Activated B cell treated with CpG ODN at 0.5 μM for 24 hours (primary cell): ENCODE results near the gene ALDH1A2. TPM values are rescaled to one million over a fixed set of nuclear protein-coding genes. Genes with fewer than 3 reads are reported as not detected.

Experiments used
- ATAC-seq: fragments of 200-7000 bp; cut with Tn5 transposase; one replicate; pipeline ENCODE4 v1.10.0; 2021; ENCODE audit warnings: low read depth, mild to moderate bottlenecking, moderate library complexity
- CTCF ChIA-PET: fragments of 350-600 bp; sonication (Branson Sonifier 250); formaldehyde crosslinking; loops from one replicate; lab custom pipeline; 2021; ENCODE audit warnings: antibody characterized with exemption; lab: Charles Lee
- POLR2A ChIA-PET: fragments of 350-600 bp; sonication (Branson Sonifier 250); formaldehyde crosslinking; loops from one replicate; lab custom pipeline; 2021; ENCODE audit warnings: antibody characterized with exemption; lab: Charles Lee
- DNase-seq: peaks from one replicate; pipeline ENCODE4 v3.0.0; 2022
- H3K27ac Mint-ChIP-seq: one replicate; pipeline ENCODE4 v1.8.0; 2020; ENCODE audit warnings: mixed read lengths
- H3K27me3 Mint-ChIP-seq: one replicate; pipeline ENCODE4 v1.8.0; 2021; ENCODE audit warnings: mixed read lengths
- H3K36me3 Mint-ChIP-seq: one replicate; pipeline ENCODE4 v1.8.0; 2021; ENCODE audit warnings: low read depth, mixed read lengths
- H3K4me1 Mint-ChIP-seq: one replicate; pipeline ENCODE4 v1.8.0; 2021; ENCODE audit warnings: mixed read lengths
- H3K4me3 Mint-ChIP-seq: one replicate; pipeline ENCODE4 v1.8.0; 2020; ENCODE audit warnings: mild to moderate bottlenecking, mixed read lengths
- H3K9me3 Mint-ChIP-seq: one replicate; pipeline ENCODE4 v1.8.0; 2020; ENCODE audit warnings: mixed read lengths
- intact Hi-C: fragments of 100-400 bp; cut with micrococcal nuclease; formaldehyde crosslinking; loops from one replicate; pipeline ENCODE4 v1.15.1; 2024
- total RNA-seq: library from RNA; stranded (reverse); gene quantifications from 2 replicates; pipeline ENCODE4 v1.2.3, GENCODE V29; 2022
- TF ChIP-seq, protein P1 (sequence below): fragments of 200-600 bp; IDR thresholded peaks from one replicate; pipeline ENCODE4 v1.8.0; 2022; ENCODE audit warnings: antibody characterized with exemption, mild to moderate bottlenecking

The ALDH1A2 gene
- total RNA-seq, 1 donor from 2014 or later, result not detected

DNA sequence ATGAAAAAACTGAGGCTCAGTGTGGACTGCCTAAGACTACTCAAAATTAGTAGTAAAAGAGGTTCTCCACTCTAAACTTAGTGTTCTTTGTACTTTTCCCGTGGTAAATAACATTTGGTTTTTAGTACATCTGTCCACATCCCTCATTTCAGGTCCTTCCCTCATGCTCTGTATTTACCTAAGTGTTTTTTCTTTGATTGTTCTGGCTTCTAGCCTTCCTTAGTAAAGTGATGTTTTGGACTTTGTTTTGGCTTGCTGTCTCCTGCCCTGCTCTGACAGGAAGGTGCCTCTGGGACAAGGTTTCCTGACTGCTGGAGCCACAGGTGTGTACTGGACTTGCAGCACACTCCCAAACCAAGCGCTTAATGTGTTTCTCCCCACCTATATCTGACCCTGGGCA lies 29.9 kb upstream of the ALDH1A2 start:
- ATAC-seq, result no peak
- Mint-ChIP-seq H3K9me3 (peaks cover 2% of the 10 kb centered on the region), H3K27me3 (peaks cover 1% of the 10 kb centered on the region), H3K36me3 (no peaks in the 10 kb centered on the region), H3K4me1 (no peaks in the 10 kb centered on the region), H3K4me3 (no peak overlapping the region), H3K27ac (no peak overlapping the region)
- ChIA-PET POLR2A (no interaction called here), CTCF (no interaction called here)
- DNase-seq, result no peak
- intact Hi-C loops, result no loop called here
- TF ChIP-seq, protein P1, sequence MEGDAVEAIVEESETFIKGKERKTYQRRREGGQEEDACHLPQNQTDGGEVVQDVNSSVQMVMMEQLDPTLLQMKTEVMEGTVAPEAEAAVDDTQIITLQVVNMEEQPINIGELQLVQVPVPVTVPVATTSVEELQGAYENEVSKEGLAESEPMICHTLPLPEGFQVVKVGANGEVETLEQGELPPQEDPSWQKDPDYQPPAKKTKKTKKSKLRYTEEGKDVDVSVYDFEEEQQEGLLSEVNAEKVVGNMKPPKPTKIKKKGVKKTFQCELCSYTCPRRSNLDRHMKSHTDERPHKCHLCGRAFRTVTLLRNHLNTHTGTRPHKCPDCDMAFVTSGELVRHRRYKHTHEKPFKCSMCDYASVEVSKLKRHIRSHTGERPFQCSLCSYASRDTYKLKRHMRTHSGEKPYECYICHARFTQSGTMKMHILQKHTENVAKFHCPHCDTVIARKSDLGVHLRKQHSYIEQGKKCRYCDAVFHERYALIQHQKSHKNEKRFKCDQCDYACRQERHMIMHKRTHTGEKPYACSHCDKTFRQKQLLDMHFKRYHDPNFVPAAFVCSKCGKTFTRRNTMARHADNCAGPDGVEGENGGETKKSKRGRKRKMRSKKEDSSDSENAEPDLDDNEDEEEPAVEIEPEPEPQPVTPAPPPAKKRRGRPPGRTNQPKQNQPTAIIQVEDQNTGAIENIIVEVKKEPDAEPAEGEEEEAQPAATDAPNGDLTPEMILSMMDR, result no peak

DNA sequence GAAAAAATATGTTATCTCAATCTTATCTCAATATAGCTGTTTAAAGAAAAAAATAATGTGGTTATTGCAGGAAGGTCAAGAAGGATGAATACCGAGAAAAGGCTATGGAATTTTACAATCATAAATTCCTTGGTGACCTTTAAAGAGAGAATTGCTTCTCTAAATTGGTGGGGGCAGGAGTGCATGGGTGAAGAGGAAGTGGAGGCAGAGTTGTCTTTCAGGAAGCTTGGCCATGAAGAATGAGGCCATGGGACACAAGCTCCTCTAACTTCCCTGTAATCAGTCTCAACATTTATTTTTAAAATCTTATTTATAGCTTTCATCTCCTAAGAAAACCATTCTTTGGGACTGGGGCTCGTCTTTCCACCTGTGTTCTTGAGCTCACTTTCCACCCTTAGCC lies 22.4 kb upstream of the ALDH1A2 start:
- peaks cover 3% of the 10 kb centered on the region for H3K9me3 Mint-ChIP-seq
- H3K27me3 Mint-ChIP-seq, result peaks cover 30% of the 10 kb centered on the region
- no peaks in the 10 kb centered on the region for H3K4me1 Mint-ChIP-seq
- H3K4me3 Mint-ChIP-seq, result no peak overlapping the region
- POLR2A ChIA-PET, result no interaction called here
- TF ChIP-seq, protein P1, result no peak
- no peaks in the 10 kb centered on the region for H3K36me3 Mint-ChIP-seq
- intact Hi-C loops, result no loop called here
- CTCF ChIA-PET, result interaction anchor here (1.0 kb wide), 1 partner anchor 18 kb away, joined by 3 read pairs; no protein-coding TSS in a partner anchor
- no peak for DNase-seq
- H3K27ac Mint-ChIP-seq, result no peak overlapping the region
- ATAC-seq, result no peak

DNA sequence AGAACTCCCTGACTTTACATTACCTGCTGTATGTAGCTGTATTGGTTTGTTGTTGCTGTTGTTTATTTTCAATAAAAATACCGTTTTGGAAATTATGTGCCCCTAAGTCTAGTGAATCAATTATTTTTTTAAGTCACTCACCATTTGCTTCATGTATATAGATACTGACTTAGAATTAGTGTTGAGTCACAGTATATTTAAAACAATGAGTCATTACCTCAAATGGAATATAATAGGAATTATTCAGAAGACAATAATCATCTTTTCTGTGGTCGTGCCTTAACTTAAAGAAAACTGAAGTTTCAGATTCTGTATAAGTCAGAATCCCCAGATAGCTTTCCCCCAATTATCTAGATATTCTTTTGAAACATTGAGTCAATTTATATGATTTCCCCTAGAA lies 21.0 kb upstream of the ALDH1A2 start:
- Mint-ChIP-seq H3K4me3 (no peak overlapping the region), H3K9me3 (peaks cover 3% of the 10 kb centered on the region), H3K4me1 (no peaks in the 10 kb centered on the region), H3K36me3 (no peaks in the 10 kb centered on the region), H3K27ac (no peak overlapping the region), H3K27me3 (peaks cover 30% of the 10 kb centered on the region)
- POLR2A ChIA-PET, result no interaction called here
- CTCF ChIA-PET, result no interaction called here
- no peak for ATAC-seq
- TF ChIP-seq, protein P1, result no peak
- no peak for DNase-seq
- intact Hi-C loops, result no loop called here

DNA sequence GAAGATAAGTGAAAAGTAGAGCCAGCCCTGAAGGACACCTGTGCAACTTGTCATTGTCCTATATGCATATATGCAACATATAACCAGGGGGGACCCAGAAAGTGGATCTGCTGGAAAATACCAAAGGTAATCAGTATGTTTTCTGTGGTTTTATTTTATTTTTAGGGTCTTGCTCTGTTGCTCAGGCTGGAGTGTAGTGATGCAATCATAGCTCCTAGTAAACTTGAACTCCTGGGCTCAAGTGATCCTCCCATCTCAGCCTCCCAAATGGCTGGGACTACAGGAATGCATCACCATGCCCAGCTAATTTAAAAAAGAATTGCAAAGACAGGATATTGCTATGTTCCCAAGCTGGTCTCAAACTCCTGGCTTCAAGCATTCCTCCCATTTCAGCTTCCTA lies 18.0 kb upstream of the ALDH1A2 start:
- ChIA-PET CTCF (no interaction called here), POLR2A (no interaction called here)
- Mint-ChIP-seq H3K4me3 (no peak overlapping the region), H3K27ac (no peak overlapping the region), H3K9me3 (no peaks in the 10 kb centered on the region), H3K36me3 (no peaks in the 10 kb centered on the region), H3K4me1 (no peaks in the 10 kb centered on the region), H3K27me3 (peaks cover 29% of the 10 kb centered on the region)
- DNase-seq (no peak), ATAC-seq (no peak)
- TF ChIP-seq, protein P1, result no peak
- intact Hi-C loops, result no loop called here

DNA sequence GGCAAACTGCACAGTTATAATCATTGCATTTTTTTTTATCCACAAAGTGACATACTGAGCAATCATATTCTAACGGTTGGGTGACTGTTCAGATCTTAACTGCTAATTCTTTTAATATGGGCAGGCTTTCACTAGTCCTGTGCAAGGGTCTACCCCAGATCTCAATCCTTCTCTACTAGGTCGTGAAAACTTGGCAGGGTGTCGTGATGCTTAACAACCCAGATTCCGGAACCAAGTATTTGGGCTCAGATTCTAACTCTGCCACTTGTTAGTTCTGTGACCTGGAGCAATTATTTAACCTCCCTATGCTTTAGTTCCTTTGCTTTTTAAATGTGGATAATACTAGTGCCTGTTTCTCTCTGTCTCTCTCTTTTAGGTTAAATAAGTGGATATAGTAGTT lies 16.4 kb upstream of the ALDH1A2 start:
- ATAC-seq, result no peak
- intact Hi-C loops, result no loop called here
- Mint-ChIP-seq H3K27ac (no peak overlapping the region), H3K4me1 (no peaks in the 10 kb centered on the region), H3K9me3 (no peaks in the 10 kb centered on the region), H3K4me3 (no peak overlapping the region), H3K27me3 (peaks cover 18% of the 10 kb centered on the region), H3K36me3 (no peaks in the 10 kb centered on the region)
- TF ChIP-seq, protein P1, result no peak
- DNase-seq, result no peak
- ChIA-PET CTCF (no interaction called here), POLR2A (no interaction called here)
